ENCODE measurements around the gene TMEM8B. TPM values are rescaled to one million over a fixed set of nuclear protein-coding genes. Genes with fewer than 3 reads are reported as not detected.
A peak's percentile ranks its signal among the peaks of the same experiment; 100 is the strongest.

TMEM8B gene
- total RNA-seq, 4 donors from 2014 or later = 2.2 to 8.4 (median 5.4) TPM

GRCh38 chr9:35832814-35833213 is 3.8 kb downstream of the TMEM8B start:
- WGBS, 2 donors = 70 to 83% methylated on average over 5 of the region's 5 CpGs
- no peak for DNase-seq (ENCODE audit: low spot score in 2 of 2)
- intact Hi-C loops (cut with DNase I; ENCODE audit: low total_unique reads) = no loop called here
- no peak for TF ChIP-seq CTCF (IDR thresholded peaks at IDR 0.05)
- TF ChIP-seq POLR2A (IDR thresholded peaks at IDR 0.05) = no peak
- no peak overlapping the region for H3K4me3 ChIP-seq (ENCODE audit: low read depth, poor library complexity, severe bottlenecking)

- no peak for DNase-seq (ENCODE audit: low spot score in 2 of 2)
- TF ChIP-seq CTCF (IDR thresholded peaks at IDR 0.05) = no peak
- TF ChIP-seq POLR2A (IDR thresholded peaks at IDR 0.05) = no peak
- 82 to 86% methylated on average over 14 of the region's 14 CpGs for WGBS, 2 donors
- intact Hi-C loops (cut with DNase I; ENCODE audit: low total_unique reads) = no loop called here
- H3K4me3 ChIP-seq (ENCODE audit: low read depth, poor library complexity, severe bottlenecking) = no peak overlapping the region
Measured at GRCh38 chr9:35834260-35835215, 5.5 kb downstream of the TMEM8B start.

GRCh38 chr9:35835216-35835632 is 6.2 kb downstream of the TMEM8B start:
- 83 to 92% methylated on average over 3 of the region's 3 CpGs for WGBS, 2 donors
- peak in 1 of 2 donors; percentile 82 for DNase-seq (ENCODE audit: low spot score in 2 of 2)
- intact Hi-C loops (cut with DNase I; ENCODE audit: low total_unique reads) = no loop called here
- no peak for TF ChIP-seq POLR2A (IDR thresholded peaks at IDR 0.05)
- no peak for TF ChIP-seq CTCF (IDR thresholded peaks at IDR 0.05)
- H3K4me3 ChIP-seq (ENCODE audit: low read depth, poor library complexity, severe bottlenecking) = no peak overlapping the region

- no peak for DNase-seq (ENCODE audit: low spot score in 2 of 2)
- intact Hi-C loops (cut with DNase I; ENCODE audit: low total_unique reads) = no loop called here
- H3K4me3 ChIP-seq (ENCODE audit: low read depth, poor library complexity, severe bottlenecking) = no peak overlapping the region
- TF ChIP-seq POLR2A (IDR thresholded peaks at IDR 0.05) = no peak
- TF ChIP-seq CTCF (IDR thresholded peaks at IDR 0.05) = no peak
- WGBS, 2 donors = 78 to 88% methylated on average over 2 of the region's 2 CpGs
Measured at GRCh38 chr9:35835766-35836165, 6.7 kb downstream of the TMEM8B start.

GRCh38 chr9:35836595-35836994 is 7.6 kb downstream of the TMEM8B start:
- DNase-seq (ENCODE audit: low spot score in 2 of 2) = peak in 1 of 2 donors; percentile 74
- no peak for TF ChIP-seq CTCF (IDR thresholded peaks at IDR 0.05)
- H3K4me3 ChIP-seq (ENCODE audit: low read depth, poor library complexity, severe bottlenecking) = no peak overlapping the region
- intact Hi-C loops (cut with DNase I; ENCODE audit: low total_unique reads) = no loop called here
- 94% methylated on average over 5 of the region's 5 CpGs for WGBS, 2 donors

All from lower leg skin (tissue), 4 donors.